Psoas muscle (tissue), 8 donors: ENCODE results near the gene ATP9B. TPM values are rescaled to one million over a fixed set of nuclear protein-coding genes. Genes with fewer than 3 reads are reported as not detected.

Experiments
- ATAC-seq, 4 donors: fragments of 200-7000 bp; cut with Tn5 transposase; one replicate each; pipeline ENCODE4 v1.9.1; 2020; ENCODE audit warnings: moderate library complexity in 3 of 4, mild to moderate bottlenecking in 2 of 4
- DNase-seq, 2 donors: peaks; one replicate each; pipeline ENCODE4 v3.0.0-alpha.2; 2020
- H3K27ac ChIP-seq: fragments of 200-600 bp; one replicate; pipeline ENCODE4 v1.8.0; 2022
- H3K27me3 ChIP-seq, 3 donors: fragments of 200-600 bp in 1 of 3; one replicate each; pipeline versions ENCODE4 v1.6.1 to v1.8.0; 2013 to 2022; ENCODE audit warnings: low read length in 2 of 3, mild to moderate bottlenecking in 2 of 3, moderate library complexity in 1 of 3; ENCODE audit not compliant: insufficient read depth in 3 of 3
- H3K36me3 ChIP-seq, 2 donors: fragments of 200-600 bp in 1 of 2; one replicate each; pipeline versions ENCODE4 v1.6.1 to v1.8.0; 2013 to 2022; ENCODE audit warnings: low read depth in 1 of 2, mild to moderate bottlenecking in 1 of 2, moderate library complexity in 1 of 2; ENCODE audit not compliant: insufficient read depth in 1 of 2
- H3K4me1 ChIP-seq: fragments of 200-600 bp; one replicate; pipeline ENCODE4 v1.8.0; 2022
- H3K4me3 ChIP-seq: fragments of 200-600 bp; one replicate; pipeline ENCODE4 v1.8.0; 2022; ENCODE audit warnings: mild to moderate bottlenecking
- H3K9me3 ChIP-seq: fragments of 200-600 bp; one replicate; pipeline ENCODE4 v1.8.0; 2022
- WGBS, 3 donors: extraction: QIAGEN DNeasy Blood & Tissue Kit; methylation state at CpG; one replicate each; pipeline versions ENCODE4 v1.1.6 to v1.1.7; 2013; 5-methylcytosine and 5-hydroxymethylcytosine counted together
- intact Hi-C, 2 donors: fragments of 100-400 bp; cut with DNase I; formaldehyde crosslinking; loops; one replicate each; pipeline versions ENCODE4 v1.11.0 to v1.14.2; 2022
- polyA plus RNA-seq, 3 donors: library from polyadenylated mRNA; stranded (reverse); fragments of 200-250 nt; gene quantifications; one replicate each; pipeline ENCODE4 v1.2.3, GENCODE V29; 2013
- total RNA-seq, 4 donors: library from RNA; stranded (reverse); fragmentation: NEBNext Ultra II Directional in 2 of 4; extraction: Animal tissue kit (Norgen Biotek cat#: 25700) in 2 of 4; gene quantifications; one replicate each; pipeline versions ENCODE4 v1.2.1 to v1.2.4, GENCODE V29; 2021 to 2023
- TF ChIP-seq, protein P1 (sequence below): fragments of 200-600 bp; IDR thresholded peaks from one replicate; pipeline ENCODE4 v1.8.0; 2022; ENCODE audit warnings: antibody characterized with exemption
- donor health status: healthy with polysubstance abuse.
- donor health status: DM: no; HTN: no; CAD: no; lungs with moderate emphysema.
- donor health status: Bipolar disorder and iron deficiency.
- donor health status: healthy.
- donor health status: DM: yes; HTN: yes; CAD: no.
- donor health status: DM: no; HTN: no; CAD: no.
- donor health status: DM: no; HTN: no; CAD: no.
- donor health status: DM: yes; HTN: yes; CAD: no.

The ATP9B gene
- total and polyA plus RNA-seq, 7 donors = 5.0 to 22.1 (median 9.8) TPM

DNA sequence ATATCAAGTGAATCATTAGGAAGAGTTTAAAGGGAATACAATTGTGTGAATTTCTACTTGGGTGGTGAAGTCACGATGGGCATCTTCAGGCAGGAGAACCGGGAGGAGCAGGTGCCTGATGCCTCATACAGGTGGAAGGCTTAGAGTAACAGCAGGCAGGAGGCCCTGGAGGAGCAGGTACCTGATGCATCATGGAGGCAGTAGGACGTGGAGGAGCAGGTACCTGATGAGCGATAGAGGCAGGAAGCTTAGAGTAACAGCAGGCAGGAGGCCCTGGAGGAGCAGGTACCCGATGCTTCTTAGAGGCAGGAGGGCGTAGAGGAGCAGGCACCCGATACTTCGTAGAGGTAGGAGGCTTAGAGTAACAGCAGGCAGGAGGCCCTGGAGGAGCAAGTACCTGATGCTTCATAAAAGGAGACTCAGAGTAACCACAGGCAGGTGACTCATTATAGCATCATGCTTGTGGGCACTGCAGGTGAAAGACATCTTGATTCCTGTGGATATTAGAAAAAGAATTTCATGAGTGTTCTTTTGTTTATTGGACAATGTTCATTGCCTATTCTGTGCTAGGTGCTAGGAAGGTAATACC, 133.9 kb downstream of the ATP9B start:
- Histone ChIP-seq H3K36me3 (peaks cover 2 to 14% of the 10 kb centered on the region in 2 donors), H3K4me3 (no peak overlapping the region), H3K9me3 (no peaks in the 10 kb centered on the region), H3K27me3 (no peaks in the 10 kb centered on the region), H3K4me1 (no peaks in the 10 kb centered on the region), H3K27ac (no peak overlapping the region)
- TF ChIP-seq, protein P1, sequence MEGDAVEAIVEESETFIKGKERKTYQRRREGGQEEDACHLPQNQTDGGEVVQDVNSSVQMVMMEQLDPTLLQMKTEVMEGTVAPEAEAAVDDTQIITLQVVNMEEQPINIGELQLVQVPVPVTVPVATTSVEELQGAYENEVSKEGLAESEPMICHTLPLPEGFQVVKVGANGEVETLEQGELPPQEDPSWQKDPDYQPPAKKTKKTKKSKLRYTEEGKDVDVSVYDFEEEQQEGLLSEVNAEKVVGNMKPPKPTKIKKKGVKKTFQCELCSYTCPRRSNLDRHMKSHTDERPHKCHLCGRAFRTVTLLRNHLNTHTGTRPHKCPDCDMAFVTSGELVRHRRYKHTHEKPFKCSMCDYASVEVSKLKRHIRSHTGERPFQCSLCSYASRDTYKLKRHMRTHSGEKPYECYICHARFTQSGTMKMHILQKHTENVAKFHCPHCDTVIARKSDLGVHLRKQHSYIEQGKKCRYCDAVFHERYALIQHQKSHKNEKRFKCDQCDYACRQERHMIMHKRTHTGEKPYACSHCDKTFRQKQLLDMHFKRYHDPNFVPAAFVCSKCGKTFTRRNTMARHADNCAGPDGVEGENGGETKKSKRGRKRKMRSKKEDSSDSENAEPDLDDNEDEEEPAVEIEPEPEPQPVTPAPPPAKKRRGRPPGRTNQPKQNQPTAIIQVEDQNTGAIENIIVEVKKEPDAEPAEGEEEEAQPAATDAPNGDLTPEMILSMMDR = no peak
- ATAC-seq (no peak), DNase-seq (no peak)
- WGBS, 3 donors = 95% methylated on average over 8 of the region's 8 CpGs
- intact Hi-C loops = no loop called here

- TF ChIP-seq, protein P1 = no peak
- H3K9me3 ChIP-seq = no peaks in the 10 kb centered on the region
- ATAC-seq (no peak), DNase-seq (no peak)
- H3K4me1 ChIP-seq = peaks cover 4% of the 10 kb centered on the region
- no peaks in the 10 kb centered on the region for H3K27me3 ChIP-seq
- intact Hi-C loops = no loop called here
- no peak overlapping the region for H3K27ac ChIP-seq
- peaks cover 2 to 14% of the 10 kb centered on the region in 2 donors for H3K36me3 ChIP-seq
- H3K4me3 ChIP-seq = no peak overlapping the region
- WGBS, 3 donors = 89 to 91% (median 90%) methylated on average over 13 of the region's 13 CpGs
Measured at GRCh38 chr18:79204889-79205807, 136.0 kb downstream of the ATP9B start.

DNA sequence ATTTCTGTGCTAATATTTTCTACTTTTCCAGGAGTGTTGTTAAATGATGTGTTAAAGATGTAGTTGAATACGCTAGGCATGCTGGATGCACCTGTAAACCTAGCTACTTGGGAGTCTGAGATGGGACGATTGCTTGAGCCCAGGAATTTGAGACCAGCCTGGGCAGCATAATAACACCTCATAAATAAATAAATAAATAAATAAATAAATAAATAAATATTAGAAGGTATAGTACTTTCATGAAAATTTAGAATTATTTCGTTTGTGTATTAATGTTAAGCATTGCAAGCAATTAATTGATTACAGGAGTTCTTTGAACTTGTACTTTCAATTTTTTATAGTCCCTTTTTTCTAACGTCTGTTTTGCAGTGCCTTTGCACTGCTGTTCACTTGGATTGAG, 137.2 kb downstream of the ATP9B start:
- H3K4me1 ChIP-seq = peaks cover 4% of the 10 kb centered on the region
- no peaks in the 10 kb centered on the region for H3K27me3 ChIP-seq
- TF ChIP-seq, protein P1 = no peak
- intact Hi-C loops = no loop called here
- H3K27ac ChIP-seq = no peak overlapping the region
- H3K36me3 ChIP-seq = peaks cover 2 to 14% of the 10 kb centered on the region in 2 donors
- WGBS, 3 donors = 89 to 93% (median 90%) methylated on average over 4 of the region's 4 CpGs
- ATAC-seq = no peak
- no peak overlapping the region for H3K4me3 ChIP-seq
- no peak for DNase-seq
- no peaks in the 10 kb centered on the region for H3K9me3 ChIP-seq

- no peaks in the 10 kb centered on the region for H3K9me3 ChIP-seq
- ATAC-seq (peak; percentile 92 to 98 (median 94)), DNase-seq (peak; percentile 33 to 71)
- peaks cover 4% of the 10 kb centered on the region for H3K4me1 ChIP-seq
- no peak overlapping the region for H3K27ac ChIP-seq
- no peaks in the 10 kb centered on the region for H3K27me3 ChIP-seq
- peaks cover 2 to 14% of the 10 kb centered on the region in 2 donors for H3K36me3 ChIP-seq
- 27 to 35% (median 33%) methylated on average over 5 of the region's 5 CpGs for WGBS, 3 donors
- intact Hi-C loops = no loop called here
- no peak overlapping the region for H3K4me3 ChIP-seq
- TF ChIP-seq, protein P1 = peak; percentile 19
Measured at GRCh38 chr18:79208906-79209305, 139.7 kb downstream of the ATP9B start.
